ENCODE data around the gene KRT76.

KRT76 gene

GRCh38 chr12:52778833-52779232 is 1.7 kb upstream of the KRT76 start:
- no peak overlapping the region for H3K4me3 ChIP-seq (ENCODE audit: low read length)
- DNase-seq (ENCODE audit: low read depth): no peak
- no peak for TF ChIP-seq CTCF (IDR thresholded peaks at IDR 0.05; ENCODE audit: insufficient read depth, low read depth, low read length, missing control alignments)

GRCh38 chr12:52777566-52777965 is 421 bp upstream of the KRT76 start:
- no peak for DNase-seq (ENCODE audit: low read depth)
- TF ChIP-seq CTCF (IDR thresholded peaks at IDR 0.05; ENCODE audit: insufficient read depth, low read depth, low read length, missing control alignments): no peak
- no peak overlapping the region for H3K4me3 ChIP-seq (ENCODE audit: low read length)

- TF ChIP-seq CTCF (IDR thresholded peaks at IDR 0.05; ENCODE audit: insufficient read depth, low read depth, low read length, missing control alignments): no peak
- H3K4me3 ChIP-seq (ENCODE audit: low read length): no peak overlapping the region
- DNase-seq (ENCODE audit: low read depth): no peak
These were observed 710 bp downstream of the KRT76 start for GRCh38 chr12:52776435-52776834.

GRCh38 chr12:52774629-52775250 is 2.4 kb downstream of the KRT76 start:
- no peak for TF ChIP-seq CTCF (IDR thresholded peaks at IDR 0.05; ENCODE audit: insufficient read depth, low read depth, low read length, missing control alignments)
- H3K4me3 ChIP-seq (ENCODE audit: low read length): no peak overlapping the region
- no peak for DNase-seq (ENCODE audit: low read depth)

- H3K4me3 ChIP-seq (ENCODE audit: low read length): no peak overlapping the region
- no peak for TF ChIP-seq CTCF (IDR thresholded peaks at IDR 0.05; ENCODE audit: insufficient read depth, low read depth, low read length, missing control alignments)
These were observed 4.4 kb downstream of the KRT76 start for GRCh38 chr12:52772772-52773171.

GRCh38 chr12:52772188-52772587 is 5.0 kb downstream of the KRT76 start:
- no peak for TF ChIP-seq CTCF (IDR thresholded peaks at IDR 0.05; ENCODE audit: insufficient read depth, low read depth, low read length, missing control alignments)
- no peak for DNase-seq (ENCODE audit: low read depth)
- H3K4me3 ChIP-seq (ENCODE audit: low read length): no peak overlapping the region

More at GRCh38 chr12:52772772-52773171, 4.4 kb downstream of the KRT76 start:
- no peak for DNase-seq (ENCODE audit: low read depth)

- no peak for DNase-seq (ENCODE audit: low read depth)
- no peak overlapping the region for H3K4me3 ChIP-seq (ENCODE audit: low read length)
- TF ChIP-seq CTCF (IDR thresholded peaks at IDR 0.05; ENCODE audit: insufficient read depth, low read depth, low read length, missing control alignments): no peak
These were observed 5.6 kb downstream of the KRT76 start for GRCh38 chr12:52771505-52771904.

All from epithelial cell of esophagus (primary cell).